GM23248 (cell line): ENCODE results near the gene MYH7B. TPM values are rescaled to one million over a fixed set of nuclear protein-coding genes. Genes with fewer than 3 reads are reported as not detected.

Experiments
- DNase-seq: peaks from one replicate; pipeline ENCODE4 v3.0.0-alpha.2; 2015
- H2AFZ ChIP-seq: fragments of 200-600 bp; sonication (generic); 2 replicates; pipeline ENCODE4 v1.6.1; 2016; ENCODE audit warnings: antibody characterized with exemption
- H3F3A ChIP-seq: fragments of 200-600 bp; sonication (generic); 2 replicates; pipeline ENCODE4 v1.6.1; 2016; ENCODE audit warnings: mild to moderate bottlenecking, antibody characterized with exemption, mixed run types; ENCODE audit not compliant: insufficient read depth
- H3K27ac ChIP-seq: fragments of 200-600 bp; sonication (generic); 2 replicates; pipeline ENCODE4 v1.5.1; 2016; ENCODE audit warnings: mild to moderate bottlenecking
- H3K27me3 ChIP-seq: fragments of 200-600 bp; sonication (generic); replicated peaks from 2 replicates; pipeline ENCODE4 v1.6.1; 2016; ENCODE audit warnings: mild to moderate bottlenecking; ENCODE audit not compliant: insufficient read depth
- H3K36me3 ChIP-seq: fragments of 200-600 bp; sonication (generic); 2 replicates; pipeline ENCODE4 v1.6.1; 2016; ENCODE audit warnings: low read depth, mild to moderate bottlenecking
- H3K4me1 ChIP-seq: fragments of 200-600 bp; sonication (generic); 2 replicates; pipeline ENCODE4 v1.6.1; 2016; ENCODE audit warnings: mild to moderate bottlenecking; ENCODE audit not compliant: insufficient read depth
- H3K4me2 ChIP-seq: fragments of 200-600 bp; sonication (generic); one replicate; pipeline ENCODE4 v1.6.1; 2016; ENCODE audit warnings: mild to moderate bottlenecking; ENCODE audit not compliant: unreplicated experiment
- H3K4me3 ChIP-seq: fragments of 200-600 bp; sonication (generic); 2 replicates; pipeline ENCODE4 v1.5.1; 2016; ENCODE audit warnings: mild to moderate bottlenecking
- H3K79me2 ChIP-seq: fragments of 200-600 bp; sonication (generic); 2 replicates; pipeline ENCODE4 v1.6.1; 2016; ENCODE audit warnings: mild to moderate bottlenecking; ENCODE audit not compliant: insufficient read depth
- H3K9ac ChIP-seq: fragments of 200-600 bp; sonication (generic); 2 replicates; pipeline ENCODE4 v1.6.1; 2016; ENCODE audit warnings: mild to moderate bottlenecking
- H3K9me2 ChIP-seq: fragments of 200-600 bp; sonication (generic); 2 replicates; pipeline ENCODE4 v1.6.1; 2016; ENCODE audit warnings: mixed run types, mild to moderate bottlenecking, moderate library complexity; ENCODE audit not compliant: insufficient read depth
- H3K9me3 ChIP-seq: fragments of 200-600 bp; sonication (generic); one replicate; pipeline ENCODE4 v1.6.1; 2017; ENCODE audit warnings: low read depth
- H4K20me1 ChIP-seq: fragments of 200-600 bp; sonication (generic); 2 replicates; pipeline ENCODE4 v1.6.0; 2016; ENCODE audit not compliant: insufficient read depth
- EZH2 ChIP-seq: fragments of 200-600 bp; sonication (generic); IDR thresholded peaks from 2 replicates; pipeline ENCODE4 v1.6.1; 2018; ENCODE audit warnings: antibody characterized with exemption, mild to moderate bottlenecking; ENCODE audit not compliant: insufficient read depth, poor library complexity, severe bottlenecking
- EZH2phosphoT487 ChIP-seq: fragments of 200-600 bp; sonication (generic); IDR thresholded peaks from 2 replicates; pipeline ENCODE4 v1.6.1; 2018; ENCODE audit warnings: antibody characterized with exemption, moderate library complexity, mild to moderate bottlenecking, low read depth; ENCODE audit not compliant: insufficient read depth
- WGBS, 2 experiments: methylation state at CpG; one replicate each; pipeline ENCODE4 v1.1.6; 2015 to 2017; ENCODE audit warnings: low lambda C conversion rate in 2 of 2, low coverage in 1 of 2; ENCODE audit errors: missing lambda C conversion rate in 2 of 2; 5-methylcytosine and 5-hydroxymethylcytosine counted together
- in situ Hi-C: fragments of 300-500 bp; cut with MboI; formaldehyde crosslinking; loops from 2 replicates; pipeline ENCODE4 v1.15.0; 2020
- polyA plus RNA-seq: library from polyadenylated mRNA; unstranded; fragments of >200 nt; fragmentation: Nextera tagmentation; extraction: Ambion mirVana; gene quantifications from 2 replicates; pipeline ENCODE4 v1.2.1, GENCODE V29; 2016
- total RNA-seq: library from RNA; depleted of rRNA; stranded (reverse); fragments of >200 nt; shearing (Covaris generic); gene quantifications from 2 replicates; pipeline ENCODE4 v1.2.3, GENCODE V29; 2014

MYH7B gene
- total and polyA plus RNA-seq, 2 experiments from 2014 or later = 0.11 to 0.49 TPM

DNA sequence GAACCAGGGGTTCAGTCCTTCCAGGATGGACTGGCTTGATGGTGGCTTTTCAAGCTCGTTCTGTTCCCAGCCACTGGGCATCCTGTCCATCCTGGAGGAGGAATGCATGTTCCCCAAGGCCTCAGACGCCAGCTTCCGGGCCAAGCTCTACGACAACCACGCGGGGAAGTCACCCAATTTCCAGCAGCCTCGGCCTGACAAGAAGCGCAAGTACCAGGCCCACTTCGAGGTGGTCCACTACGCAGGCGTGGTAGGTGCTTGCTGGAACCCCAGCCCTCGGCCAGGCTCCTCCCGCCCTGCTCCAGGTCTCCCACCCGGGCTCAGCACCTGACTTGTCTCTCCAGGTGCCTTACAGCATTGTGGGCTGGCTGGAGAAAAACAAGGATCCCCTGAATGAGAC lies 34.0 kb downstream of the MYH7B start:
- no peak overlapping the region for H3K4me3 ChIP-seq
- no peaks in the 10 kb centered on the region for H3K4me1 ChIP-seq
- H3K9ac ChIP-seq = no peak overlapping the region
- H3F3A ChIP-seq = no peaks in the 10 kb centered on the region
- no peak overlapping the region for H3K27ac ChIP-seq
- H3K27me3 ChIP-seq = no peaks in the 10 kb centered on the region
- H3K36me3 ChIP-seq = no peaks in the 10 kb centered on the region
- no peak overlapping the region for H2AFZ ChIP-seq
- H4K20me1 ChIP-seq = no peaks in the 10 kb centered on the region
- WGBS, 2 experiments = 83 to 92% methylated on average over 10 to 14 of the region's 14 CpGs
- H3K9me2 ChIP-seq = no peaks in the 10 kb centered on the region
- H3K79me2 ChIP-seq = no peaks in the 10 kb centered on the region
- DNase-seq = no peak
- no peak overlapping the region for H3K4me2 ChIP-seq
- in situ Hi-C loops = no loop called here
- TF ChIP-seq EZH2 (no peak), EZH2phosphoT487 (no peak)
- no peaks in the 10 kb centered on the region for H3K9me3 ChIP-seq

- Histone ChIP-seq H3K4me3 (no peak overlapping the region), H3K9me3 (no peaks in the 10 kb centered on the region), H3K27me3 (no peaks in the 10 kb centered on the region), H3K9me2 (no peaks in the 10 kb centered on the region), H4K20me1 (no peaks in the 10 kb centered on the region), H3K27ac (no peak overlapping the region), H3K4me2 (no peak overlapping the region), H2AFZ (no peak overlapping the region), H3K79me2 (no peaks in the 10 kb centered on the region), H3F3A (no peaks in the 10 kb centered on the region), H3K36me3 (no peaks in the 10 kb centered on the region), H3K9ac (no peak overlapping the region), H3K4me1 (no peaks in the 10 kb centered on the region)
- TF ChIP-seq EZH2 = no peak
- no peak for TF ChIP-seq EZH2phosphoT487
- in situ Hi-C loops = no loop called here
- DNase-seq = no peak
- WGBS, 2 experiments = 53 to 58% methylated on average over 11 of the region's 11 CpGs
Measured at GRCh38 chr20:34990231-34990630, 34.6 kb downstream of the MYH7B start.

DNA sequence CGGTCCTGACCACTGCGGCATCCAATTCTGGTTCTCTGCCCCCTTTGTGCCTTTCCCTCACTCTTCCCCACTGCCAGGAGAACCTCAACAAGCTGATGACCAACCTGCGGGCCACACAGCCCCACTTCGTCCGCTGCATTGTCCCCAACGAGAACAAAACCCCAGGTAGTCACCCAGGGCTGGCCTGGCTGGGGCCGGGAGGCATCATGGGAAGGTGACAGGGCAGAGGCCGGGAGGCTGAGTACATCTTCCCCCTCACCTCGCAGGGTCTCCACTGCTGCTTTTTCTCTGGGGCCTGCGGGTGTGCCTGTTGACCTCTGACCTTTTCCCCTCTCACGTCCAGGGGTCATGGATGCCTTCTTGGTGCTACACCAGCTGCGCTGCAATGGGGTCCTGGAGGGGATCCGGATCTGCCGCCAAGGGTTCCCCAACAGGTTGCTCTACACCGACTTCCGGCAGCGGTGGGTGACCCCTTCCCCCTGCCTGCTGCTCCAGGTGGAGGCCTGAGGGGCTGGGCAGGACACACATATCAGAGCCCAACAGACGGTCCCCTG lies 35.1 kb downstream of the MYH7B start:
- Histone ChIP-seq H3K4me1 (no peaks in the 10 kb centered on the region), H3K9ac (no peak overlapping the region), H3K4me3 (no peak overlapping the region), H3K27me3 (no peaks in the 10 kb centered on the region), H3K9me3 (no peaks in the 10 kb centered on the region), H4K20me1 (no peaks in the 10 kb centered on the region), H3F3A (no peaks in the 10 kb centered on the region), H3K79me2 (no peaks in the 10 kb centered on the region), H3K36me3 (no peaks in the 10 kb centered on the region), H2AFZ (no peak overlapping the region), H3K27ac (no peak overlapping the region), H3K9me2 (no peaks in the 10 kb centered on the region), H3K4me2 (no peak overlapping the region)
- TF ChIP-seq EZH2phosphoT487 = no peak
- TF ChIP-seq EZH2 = no peak
- in situ Hi-C loops = no loop called here
- 90 to 91% methylated on average over 18 of the region's 18 CpGs for WGBS, 2 experiments
- no peak for DNase-seq

DNA sequence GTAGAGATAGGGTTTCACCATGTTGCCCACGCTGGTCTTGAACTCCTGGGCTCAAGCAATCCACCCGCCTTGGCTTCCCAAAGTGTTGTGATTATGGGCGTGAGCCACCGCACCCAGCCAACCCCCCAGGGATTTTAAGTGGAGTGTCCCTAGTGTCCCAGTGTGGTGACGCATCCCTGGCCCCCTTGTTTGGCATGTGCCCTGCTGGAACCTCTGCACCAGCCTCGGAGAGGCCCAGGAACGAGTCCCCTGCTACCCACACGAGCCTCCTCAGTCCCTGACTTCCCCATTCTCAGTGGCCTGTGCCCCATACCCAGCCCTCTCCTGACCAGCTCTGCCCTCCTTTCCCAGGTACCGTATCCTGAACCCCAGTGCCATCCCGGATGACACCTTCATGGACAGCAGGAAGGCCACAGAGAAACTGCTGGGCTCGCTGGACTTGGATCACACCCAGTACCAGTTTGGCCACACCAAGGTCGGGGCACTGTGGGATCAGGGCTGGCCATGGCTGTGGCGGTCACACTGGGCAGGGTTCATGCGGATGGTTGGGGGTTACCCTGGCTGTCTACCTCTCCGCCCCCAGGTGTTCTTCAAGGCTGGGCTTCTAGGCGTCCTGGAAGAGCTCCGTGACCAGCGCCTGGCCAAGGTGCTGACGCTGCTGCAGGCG lies 37.2 kb downstream of the MYH7B start:
- TF ChIP-seq EZH2phosphoT487 = no peak
- no peak for TF ChIP-seq EZH2
- Histone ChIP-seq H3K4me3 (no peak overlapping the region), H4K20me1 (no peaks in the 10 kb centered on the region), H3F3A (no peaks in the 10 kb centered on the region), H3K9me3 (no peaks in the 10 kb centered on the region), H3K9me2 (no peaks in the 10 kb centered on the region), H2AFZ (no peak overlapping the region), H3K27me3 (no peaks in the 10 kb centered on the region), H3K9ac (no peak overlapping the region), H3K27ac (no peak overlapping the region), H3K4me2 (no peak overlapping the region), H3K36me3 (no peaks in the 10 kb centered on the region), H3K79me2 (no peaks in the 10 kb centered on the region), H3K4me1 (no peaks in the 10 kb centered on the region)
- in situ Hi-C loops = no loop called here
- WGBS, 2 experiments = 95 to 98% methylated on average over 19 to 20 of the region's 20 CpGs
- DNase-seq = no peak
